T-helper 17 cell (primary cell): ENCODE measurements around the gene ATRX. TPM values are rescaled to one million over a fixed set of nuclear protein-coding genes. Genes with fewer than 3 reads are reported as not detected.
"Not testable (repeated sequence)": the region's sequence is repeated elsewhere in the genome, so short reads cannot be mapped to it uniquely, and the experiment has no call there.

Experiments used
- ATAC-seq: fragments of 150-1000 bp; cut with Tn5 transposase; 2 replicates; pipeline ENCODE4 v1.10.0; 2021; ENCODE audit warnings: mild to moderate bottlenecking, moderate library complexity
- DNase-seq, 3 donors: peaks; one replicate each; pipeline versions ENCODE4 v3.0.0 to v3.0.0-alpha.2; 2020 to 2021
- H3K9me3 ChIP-seq: one replicate; pipeline ENCODE4 v1.7.0; 2013; ENCODE audit warnings: low read length, mild to moderate bottlenecking; ENCODE audit not compliant: control insufficient read depth, poor library complexity, severe bottlenecking
- H3K27ac Mint-ChIP-seq: one replicate; pipeline ENCODE4 v1.8.0; 2022; ENCODE audit warnings: mild to moderate bottlenecking, moderate library complexity, mixed read lengths
- H3K27me3 Mint-ChIP-seq: one replicate; pipeline ENCODE4 v1.8.0; 2022; ENCODE audit warnings: mixed read lengths
- H3K36me3 Mint-ChIP-seq: one replicate; pipeline ENCODE4 v1.8.0; 2022; ENCODE audit warnings: low read depth, mixed read lengths
- H3K4me1 Mint-ChIP-seq: one replicate; pipeline ENCODE4 v1.8.0; 2022; ENCODE audit warnings: mild to moderate bottlenecking, mixed read lengths
- H3K4me3 Mint-ChIP-seq: one replicate; pipeline ENCODE4 v1.8.0; 2022; ENCODE audit warnings: mild to moderate bottlenecking, moderate library complexity, mixed read lengths
- total RNA-seq, 4 donors: library from RNA in 2 of 4; stranded (reverse) in 2 of 4; gene quantifications; one replicate each; pipeline ENCODE4 v1.2.3 and lab custom pipeline; 2022 to 2026

Gene ATRX
- total RNA-seq, 2 donors from 2014 or later = 103 to 104 TPM

DNA sequence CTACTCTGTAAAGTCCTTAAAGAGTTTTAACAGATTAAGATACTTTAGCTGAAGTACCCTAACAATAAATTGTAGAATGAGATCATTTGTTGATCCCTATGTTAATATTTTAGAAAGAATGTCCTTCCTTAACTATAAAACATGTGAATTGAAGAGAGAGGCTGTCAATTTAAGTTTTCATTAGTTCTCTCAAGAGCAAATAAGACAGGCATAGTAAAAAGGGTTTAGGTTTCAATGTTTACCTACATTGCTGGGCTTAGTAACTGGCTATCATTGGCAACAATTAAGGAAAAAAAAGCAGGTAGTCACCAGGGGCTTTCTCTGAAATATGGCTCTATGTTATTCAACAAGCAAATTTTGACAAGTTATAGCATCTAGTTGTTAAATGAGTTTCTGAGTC is 91.5 kb downstream of the ATRX start:
- Mint-ChIP-seq H3K36me3 (no peaks in the 10 kb centered on the region), H3K4me1 (peaks cover 6% of the 10 kb centered on the region), H3K4me3 (no peak overlapping the region), H3K27me3 (no peaks in the 10 kb centered on the region), H3K27ac (peak overlapping the region; percentile 60)
- no peak for DNase-seq
- no peaks in the 10 kb centered on the region for H3K9me3 ChIP-seq
- ATAC-seq = no peak

DNA sequence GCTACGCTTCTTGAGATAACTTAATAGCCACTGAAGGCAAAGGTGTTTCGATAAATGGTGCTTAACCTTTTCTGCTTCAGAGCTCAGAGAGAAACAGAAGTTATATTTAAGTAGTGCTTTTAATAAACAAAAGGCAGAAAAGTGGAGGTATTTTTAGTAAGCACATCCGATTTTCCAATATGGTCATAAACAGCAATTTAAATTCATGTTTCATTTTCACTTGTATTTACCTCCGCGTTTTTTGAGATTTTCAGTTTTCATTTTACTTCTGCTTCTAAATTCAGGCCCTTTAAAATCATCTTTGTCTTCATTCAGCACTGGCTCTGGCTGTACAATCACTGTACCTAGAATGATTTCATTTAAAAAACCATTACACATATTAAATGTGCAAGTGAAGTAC is 92.4 kb downstream of the ATRX start:
- Mint-ChIP-seq H3K27ac (peak overlapping the region; percentile 60), H3K4me3 (no peak overlapping the region), H3K4me1 (peaks cover 3% of the 10 kb centered on the region), H3K27me3 (no peaks in the 10 kb centered on the region), H3K36me3 (no peaks in the 10 kb centered on the region)
- no peak for ATAC-seq
- no peaks in the 10 kb centered on the region for H3K9me3 ChIP-seq
- no peak for DNase-seq

DNA sequence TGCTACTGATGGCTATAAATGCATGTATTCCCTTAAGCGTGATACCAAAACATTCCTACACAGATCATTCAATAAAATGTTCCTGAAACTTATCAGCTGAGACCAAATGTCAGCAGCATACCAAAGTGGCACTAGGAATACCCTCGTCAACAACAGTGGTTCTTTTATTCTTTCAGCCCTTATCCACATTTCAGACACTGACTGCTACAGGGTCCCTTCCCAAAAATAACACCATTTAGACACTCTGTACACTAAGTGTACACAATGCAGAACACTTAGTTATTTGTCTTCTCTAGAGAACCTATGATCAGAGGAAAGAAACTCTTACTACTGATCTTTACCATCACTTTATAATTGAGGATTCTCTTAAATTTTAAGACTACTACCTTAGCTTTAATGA is 94.1 kb downstream of the ATRX start:
- H3K27me3 Mint-ChIP-seq = no peaks in the 10 kb centered on the region
- ATAC-seq (no peak), DNase-seq (no peak)
- H3K36me3 Mint-ChIP-seq = no peaks in the 10 kb centered on the region
- H3K9me3 ChIP-seq = no peaks in the 10 kb centered on the region
- peaks cover 3% of the 10 kb centered on the region for H3K4me1 Mint-ChIP-seq
- H3K27ac Mint-ChIP-seq = no peak overlapping the region
- H3K4me3 Mint-ChIP-seq = no peak overlapping the region

DNA sequence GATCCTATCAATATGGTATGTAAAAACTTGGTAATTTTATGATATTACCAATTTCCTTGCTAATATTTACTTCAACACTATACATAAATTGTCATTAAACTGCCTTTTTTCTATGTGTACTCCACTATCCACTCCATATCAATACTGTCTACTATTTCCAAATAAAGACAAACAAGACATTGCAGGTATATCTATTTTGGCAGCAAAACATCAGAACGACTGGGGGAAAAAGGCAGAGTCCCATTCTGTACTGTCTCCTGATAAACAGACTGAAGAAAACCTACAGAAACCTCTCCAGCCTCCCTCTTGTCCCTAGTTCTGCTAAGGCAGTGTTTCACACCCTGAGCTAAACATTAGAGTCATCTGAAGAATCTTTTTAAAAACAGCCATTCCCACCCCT is 96.6 kb downstream of the ATRX start:
- no peak overlapping the region for H3K27ac Mint-ChIP-seq
- peaks cover 2% of the 10 kb centered on the region for H3K36me3 Mint-ChIP-seq
- no peaks in the 10 kb centered on the region for H3K27me3 Mint-ChIP-seq
- H3K9me3 ChIP-seq = no peaks in the 10 kb centered on the region
- ATAC-seq = no peak
- H3K4me3 Mint-ChIP-seq = no peak overlapping the region
- H3K4me1 Mint-ChIP-seq = peaks cover under 1% of the 10 kb centered on the region
- DNase-seq = no peak

DNA sequence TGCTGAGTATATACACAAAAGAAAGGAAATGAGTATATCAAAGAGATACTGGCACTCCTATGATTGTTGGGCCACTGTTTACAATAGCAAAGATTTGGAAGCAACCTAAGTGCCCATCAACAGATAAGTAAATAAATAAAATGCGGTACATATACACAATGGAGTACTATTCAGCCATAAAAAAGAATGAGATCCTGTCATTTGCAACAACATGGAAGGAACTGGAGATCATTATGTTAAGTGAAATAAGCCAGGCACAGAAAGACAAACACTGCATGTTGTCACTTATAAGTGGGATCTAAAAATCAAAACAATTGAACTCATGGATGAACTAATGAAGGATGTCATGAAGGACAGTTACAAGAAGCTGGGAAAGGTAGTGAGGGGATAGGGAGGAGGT is 100.3 kb downstream of the ATRX start:
- not testable (repeated sequence) for H3K27me3 Mint-ChIP-seq, H3K9me3 ChIP-seq, H3K27ac Mint-ChIP-seq, H3K4me1 Mint-ChIP-seq, ATAC-seq, DNase-seq, H3K4me3 Mint-ChIP-seq, H3K36me3 Mint-ChIP-seq

DNA sequence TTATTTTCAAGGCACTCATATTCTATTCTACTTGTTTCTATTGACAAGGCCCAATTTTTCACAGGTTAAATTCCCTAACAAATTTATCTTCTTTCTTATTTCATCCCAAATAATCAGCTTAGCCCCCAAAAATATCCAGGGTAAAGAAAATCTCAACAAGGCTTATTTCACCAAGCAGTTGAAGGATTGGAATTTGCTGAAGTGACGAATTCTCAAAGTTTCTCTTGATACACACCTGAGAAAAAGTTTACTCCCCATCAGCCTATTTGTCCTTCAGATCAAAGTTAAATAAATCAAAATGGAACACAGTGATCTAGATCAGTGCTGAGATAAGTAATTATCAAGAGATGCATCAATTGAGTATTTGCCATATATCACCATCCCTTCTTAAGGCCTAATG is 106.9 kb downstream of the ATRX start:
- H3K4me1 Mint-ChIP-seq = peaks cover 7% of the 10 kb centered on the region
- DNase-seq = no peak
- H3K36me3 Mint-ChIP-seq = peaks cover 3% of the 10 kb centered on the region
- H3K27me3 Mint-ChIP-seq = no peaks in the 10 kb centered on the region
- H3K27ac Mint-ChIP-seq = no peak overlapping the region
- no peaks in the 10 kb centered on the region for H3K9me3 ChIP-seq
- no peak overlapping the region for H3K4me3 Mint-ChIP-seq
- ATAC-seq = no peak

DNA sequence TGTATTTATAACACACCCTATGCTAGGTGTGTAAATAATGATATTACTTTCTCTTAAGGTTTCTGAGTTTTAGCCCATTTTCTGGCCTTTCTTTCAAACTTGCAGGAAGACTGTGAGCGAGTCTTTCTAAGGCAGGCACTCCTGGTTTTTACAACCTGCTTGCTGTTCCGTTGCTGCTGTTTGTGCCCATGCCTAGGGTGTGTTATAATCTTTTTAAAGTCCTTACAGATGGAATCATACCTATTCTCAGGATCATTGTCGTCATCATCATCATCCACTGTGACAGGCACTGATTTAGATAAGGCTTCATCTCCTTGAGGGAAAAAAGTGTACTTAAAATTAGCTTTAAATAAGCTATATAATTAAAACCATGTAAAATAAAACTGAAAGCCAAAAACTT is 110.0 kb downstream of the ATRX start:
- H3K4me1 Mint-ChIP-seq = peaks cover 3% of the 10 kb centered on the region
- no peak overlapping the region for H3K4me3 Mint-ChIP-seq
- no peak for ATAC-seq
- no peak for DNase-seq
- no peak overlapping the region for H3K27ac Mint-ChIP-seq
- no peaks in the 10 kb centered on the region for H3K36me3 Mint-ChIP-seq
- H3K9me3 ChIP-seq = no peaks in the 10 kb centered on the region
- H3K27me3 Mint-ChIP-seq = no peaks in the 10 kb centered on the region

DNA sequence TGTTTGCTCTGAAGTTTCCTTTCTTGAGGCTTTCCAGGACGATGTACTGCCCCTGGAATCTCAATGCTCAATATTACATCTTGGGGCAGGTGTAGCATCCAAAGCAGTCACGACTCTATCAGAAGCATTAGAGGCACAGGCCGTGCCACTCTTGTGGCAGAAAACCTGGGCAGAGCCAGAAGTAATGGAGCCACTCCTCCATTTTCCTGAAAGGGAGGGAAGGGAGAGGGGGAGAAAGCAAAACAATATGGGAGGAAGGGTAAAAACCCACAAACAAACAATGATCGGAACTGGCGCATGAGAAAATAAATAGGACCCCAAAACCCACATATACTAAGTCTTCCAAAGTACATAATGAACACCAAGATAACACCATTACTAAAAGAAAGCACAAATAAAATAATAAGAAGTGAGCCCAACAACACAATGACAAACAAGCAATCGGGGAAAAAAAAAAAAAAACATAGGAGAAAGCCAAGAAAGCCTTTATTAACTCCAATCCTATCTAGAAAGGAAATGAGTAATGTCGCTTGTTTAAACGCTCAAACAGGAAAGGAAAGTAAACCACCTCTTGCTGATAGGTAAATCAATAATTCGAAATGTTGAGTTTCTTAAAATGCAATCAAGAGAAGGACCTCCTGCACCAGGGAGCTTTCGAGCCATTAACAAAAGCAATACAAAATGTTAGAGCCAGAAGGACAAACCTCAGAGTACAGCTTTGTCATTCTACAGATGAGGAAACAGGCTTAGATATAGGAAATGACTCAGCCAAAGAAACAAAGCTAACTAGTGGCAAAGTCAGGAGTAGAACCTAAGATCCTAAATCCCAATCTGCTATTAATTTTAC is 117.4 kb downstream of the ATRX start:
- H3K27ac Mint-ChIP-seq = no peak overlapping the region
- H3K4me3 Mint-ChIP-seq = no peak overlapping the region
- DNase-seq = no peak
- ATAC-seq = no peak
- H3K4me1 Mint-ChIP-seq = peaks cover 8% of the 10 kb centered on the region
- no peaks in the 10 kb centered on the region for H3K36me3 Mint-ChIP-seq
- H3K9me3 ChIP-seq = no peaks in the 10 kb centered on the region
- no peaks in the 10 kb centered on the region for H3K27me3 Mint-ChIP-seq

DNA sequence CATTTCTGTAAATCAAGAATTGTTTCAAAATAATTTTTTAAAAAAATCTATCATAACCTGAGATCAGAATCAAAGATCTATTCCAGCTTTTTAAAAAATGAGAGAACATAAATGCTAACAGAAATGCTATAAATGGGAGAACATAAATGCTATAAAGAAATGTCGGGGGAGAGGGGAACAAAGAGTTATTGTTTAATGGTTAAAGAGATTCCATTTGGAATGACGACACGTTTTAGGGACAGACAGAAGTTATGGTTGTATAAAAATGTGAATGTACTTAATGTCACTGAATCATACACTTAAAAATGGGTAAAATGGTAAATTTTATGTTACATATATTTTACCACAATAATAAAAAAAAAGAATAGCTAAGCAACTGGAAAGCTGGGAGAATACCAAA is 127.1 kb downstream of the ATRX start:
- no peak overlapping the region for H3K4me3 Mint-ChIP-seq
- peaks cover 9% of the 10 kb centered on the region for H3K4me1 Mint-ChIP-seq
- peak overlapping the region; percentile 81 for H3K27ac Mint-ChIP-seq
- H3K36me3 Mint-ChIP-seq = peaks cover 6% of the 10 kb centered on the region
- no peak for ATAC-seq
- H3K9me3 ChIP-seq = no peaks in the 10 kb centered on the region
- no peak for DNase-seq
- H3K27me3 Mint-ChIP-seq = no peaks in the 10 kb centered on the region

DNA sequence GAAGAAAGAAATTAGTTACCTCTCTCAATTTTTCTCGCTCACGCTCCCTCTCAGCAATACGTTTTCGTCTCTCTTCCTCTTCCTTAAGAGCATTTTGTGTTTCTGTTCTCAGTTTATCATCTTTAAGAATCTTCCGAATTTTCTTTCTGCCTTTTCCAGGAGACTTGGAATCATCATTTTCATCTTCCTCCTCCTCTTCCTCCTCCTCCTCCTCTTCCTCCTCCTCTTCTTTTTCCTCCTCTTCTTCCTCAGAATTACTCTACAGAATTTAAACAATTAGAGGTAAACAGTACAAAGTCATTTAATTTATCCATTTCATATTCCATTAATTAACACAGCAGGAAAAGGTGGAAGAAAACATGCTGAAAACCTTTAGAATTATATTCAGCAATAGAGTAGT is 133.9 kb downstream of the ATRX start:
- no peak for DNase-seq
- ATAC-seq = no peak
- no peaks in the 10 kb centered on the region for H3K9me3 ChIP-seq
- Mint-ChIP-seq H3K27me3 (no peaks in the 10 kb centered on the region), H3K4me3 (no peak overlapping the region), H3K4me1 (peaks cover 11% of the 10 kb centered on the region), H3K27ac (no peak overlapping the region), H3K36me3 (peaks cover 8% of the 10 kb centered on the region)

DNA sequence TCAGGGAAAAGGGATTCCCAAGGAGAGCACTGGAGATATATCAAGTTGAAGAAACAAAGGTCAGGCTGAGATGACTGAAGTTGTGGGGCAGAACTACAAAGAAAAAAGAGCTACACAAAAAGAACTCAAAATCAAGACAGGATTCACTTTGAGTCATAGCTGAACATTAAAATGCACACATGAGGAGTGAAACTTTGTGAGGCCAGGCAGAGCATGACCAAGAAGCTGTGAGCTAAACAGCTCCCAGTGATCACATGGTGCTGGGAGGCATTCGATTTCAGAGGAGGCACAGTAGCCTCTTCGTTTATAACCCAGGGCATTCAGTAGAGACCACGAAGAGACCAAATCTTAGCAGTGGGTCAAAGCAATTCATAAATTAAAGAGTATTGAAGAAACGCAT is 145.3 kb downstream of the ATRX start:
- H3K4me3 Mint-ChIP-seq = no peak overlapping the region
- peaks cover 10% of the 10 kb centered on the region for H3K36me3 Mint-ChIP-seq
- ATAC-seq = no peak
- H3K9me3 ChIP-seq = no peaks in the 10 kb centered on the region
- H3K27ac Mint-ChIP-seq = peak overlapping the region; percentile 61
- peaks cover 6% of the 10 kb centered on the region for H3K4me1 Mint-ChIP-seq
- no peaks in the 10 kb centered on the region for H3K27me3 Mint-ChIP-seq
- no peak for DNase-seq

DNA sequence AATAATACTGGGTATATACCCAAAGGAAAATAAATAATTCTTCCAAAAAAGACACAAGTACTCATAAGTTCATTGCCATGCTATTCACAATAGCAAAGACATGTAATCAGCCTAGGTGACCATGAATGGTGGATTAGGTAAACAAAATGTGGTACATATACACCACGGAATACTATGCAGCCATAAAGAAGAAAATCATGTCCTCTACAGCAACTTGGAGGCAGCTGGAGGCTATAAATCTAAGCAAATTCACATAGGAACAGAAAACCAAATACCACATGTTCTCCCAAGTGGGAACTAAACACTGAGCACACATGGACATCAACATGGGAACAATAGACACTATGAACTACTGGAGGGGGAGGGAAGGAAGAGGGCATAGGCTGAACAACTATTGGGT is 146.2 kb downstream of the ATRX start:
- H3K4me1 Mint-ChIP-seq = peaks cover 6% of the 10 kb centered on the region
- no peak overlapping the region for H3K4me3 Mint-ChIP-seq
- H3K27me3 Mint-ChIP-seq = no peaks in the 10 kb centered on the region
- no peak for DNase-seq
- H3K27ac Mint-ChIP-seq = no peak overlapping the region
- H3K36me3 Mint-ChIP-seq = peaks cover 9% of the 10 kb centered on the region
- H3K9me3 ChIP-seq = no peaks in the 10 kb centered on the region
- no peak for ATAC-seq

DNA sequence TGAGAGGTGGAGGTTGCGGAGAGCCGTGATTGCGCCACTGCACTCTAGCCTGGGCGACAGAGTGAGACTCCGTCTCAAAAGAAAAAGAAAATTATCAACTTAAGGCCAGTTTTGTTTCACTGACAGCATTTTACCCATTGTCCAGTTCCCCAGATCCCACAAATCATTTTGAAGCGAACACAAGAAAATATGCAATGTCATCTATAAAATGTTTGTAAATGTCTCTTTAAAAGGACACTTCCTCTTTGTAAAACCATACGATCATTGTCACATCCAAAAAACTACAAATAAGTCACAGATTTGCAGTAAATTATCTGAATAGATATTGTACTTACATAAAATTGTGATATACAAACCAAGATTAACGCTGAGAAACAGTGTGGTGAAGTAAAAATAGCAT is 147.6 kb downstream of the ATRX start:
- H3K9me3 ChIP-seq = no peaks in the 10 kb centered on the region
- H3K4me1 Mint-ChIP-seq = peaks cover 6% of the 10 kb centered on the region
- peak overlapping the region; percentile 8 for H3K27ac Mint-ChIP-seq
- DNase-seq (no peak), ATAC-seq (no peak)
- H3K36me3 Mint-ChIP-seq = peaks cover 4% of the 10 kb centered on the region
- no peaks in the 10 kb centered on the region for H3K27me3 Mint-ChIP-seq
- H3K4me3 Mint-ChIP-seq = no peak overlapping the region

DNA sequence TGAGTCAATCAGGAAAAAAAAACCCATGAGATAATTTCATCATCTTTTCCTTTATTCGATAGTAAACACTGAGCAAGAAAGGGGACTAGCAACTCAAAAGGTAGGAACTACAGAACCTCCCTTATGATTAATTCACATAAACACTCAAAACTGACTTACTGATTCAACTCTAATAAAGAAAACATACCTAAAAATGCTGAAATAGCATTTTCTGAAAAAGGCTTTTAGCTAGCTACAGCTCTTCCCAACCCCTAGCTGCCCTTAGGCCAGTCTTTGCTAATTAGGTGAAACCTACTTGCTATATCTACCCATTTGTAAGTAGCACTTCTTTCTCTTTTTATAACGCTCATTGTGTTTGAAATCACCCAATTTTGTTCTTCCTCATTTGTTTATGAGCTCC is 150.6 kb downstream of the ATRX start:
- DNase-seq (no peak), ATAC-seq (no peak)
- Mint-ChIP-seq H3K27ac (no peak overlapping the region), H3K4me1 (no peaks in the 10 kb centered on the region), H3K36me3 (peaks cover 2% of the 10 kb centered on the region), H3K4me3 (no peak overlapping the region), H3K27me3 (no peaks in the 10 kb centered on the region)
- no peaks in the 10 kb centered on the region for H3K9me3 ChIP-seq
